ENCODE results near the gene PARVA. TPM values are rescaled to one million over a fixed set of nuclear protein-coding genes. Genes with fewer than 3 reads are reported as not detected.

PARVA gene
- total RNA-seq, 1 experiment from 2014 or later: 47.8 TPM

- no peak for DNase-seq (ENCODE audit: low read depth)
These were observed 153.6 kb downstream of the PARVA start for GRCh38 chr11:12531020-12531419.

- no peak for DNase-seq (ENCODE audit: low read depth)
These were observed 154.3 kb downstream of the PARVA start for GRCh38 chr11:12531681-12532080.

- DNase-seq (ENCODE audit: low read depth): no peak
These were observed 155.2 kb downstream of the PARVA start for GRCh38 chr11:12532580-12532979.

GRCh38 chr11:12534549-12534948 is 157.2 kb downstream of the PARVA start:
- no peak for DNase-seq (ENCODE audit: low read depth)

- no peak for DNase-seq (ENCODE audit: low read depth)
These were observed 157.9 kb downstream of the PARVA start for GRCh38 chr11:12535321-12535720.

- no peak for DNase-seq (ENCODE audit: low read depth)
These were observed 159.2 kb downstream of the PARVA start for GRCh38 chr11:12536566-12536965.

GRCh38 chr11:12537778-12538401 is 160.5 kb downstream of the PARVA start:
- no peak for DNase-seq (ENCODE audit: low read depth)

- no peak for DNase-seq (ENCODE audit: low read depth)
These were observed 161.6 kb downstream of the PARVA start for GRCh38 chr11:12538889-12539421.

GRCh38 chr11:12539572-12539971 is 162.2 kb downstream of the PARVA start:
- DNase-seq (ENCODE audit: low read depth): peak; percentile 87

GRCh38 chr11:12540075-12540680 is 162.8 kb downstream of the PARVA start:
- DNase-seq (ENCODE audit: low read depth): peak; percentile 62

- peak; percentile 80 for DNase-seq (ENCODE audit: low read depth)
These were observed 163.7 kb downstream of the PARVA start for GRCh38 chr11:12540913-12541582.

GRCh38 chr11:12541583-12542151 is 164.3 kb downstream of the PARVA start:
- DNase-seq (ENCODE audit: low read depth): no peak

GRCh38 chr11:12542186-12542935 is 165.0 kb downstream of the PARVA start:
- DNase-seq (ENCODE audit: low read depth): no peak

- no peak for DNase-seq (ENCODE audit: low read depth)
These were observed 166.4 kb downstream of the PARVA start for GRCh38 chr11:12543596-12544415.

GRCh38 chr11:12544986-12545775 is 167.8 kb downstream of the PARVA start:
- peak; percentile 15 for DNase-seq (ENCODE audit: low read depth)

- DNase-seq (ENCODE audit: low read depth): no peak
These were observed 168.8 kb downstream of the PARVA start for GRCh38 chr11:12546122-12546521.

- DNase-seq (ENCODE audit: low read depth): no peak
These were observed 169.3 kb downstream of the PARVA start for GRCh38 chr11:12546660-12547059.

- no peak for DNase-seq (ENCODE audit: low read depth)
These were observed 170.7 kb downstream of the PARVA start for GRCh38 chr11:12547953-12548650.

- no peak for DNase-seq (ENCODE audit: low read depth)
These were observed 175.3 kb downstream of the PARVA start for GRCh38 chr11:12552692-12553091.
